ENCODE measurements around the gene RGS11. TPM values are rescaled to one million over a fixed set of nuclear protein-coding genes. Genes with fewer than 3 reads are reported as not detected.

RGS11 gene
- polyA plus RNA-seq, 1 donor from 2014 or later = 3.5 TPM

- Histone ChIP-seq H3K9me2 (ENCODE audit: insufficient read depth, low read length) (no peaks in the 10 kb centered on the region), H2AFZ (ENCODE audit: low read depth, low read length) (no peak overlapping the region), H3K9me3 (ENCODE audit: low read length) (no peaks in the 10 kb centered on the region), H3K27me3 (ENCODE audit: insufficient read depth, low read depth, low read length) (no peaks in the 10 kb centered on the region), H3K27ac (ENCODE audit: low read length) (no peak overlapping the region), H4K20me1 (ENCODE audit: insufficient read depth) (no peaks in the 10 kb centered on the region), H3K9ac (ENCODE audit: low read length) (no peak overlapping the region), H3K36me3 (ENCODE audit: insufficient read depth, low read length) (no peaks in the 10 kb centered on the region), H3K4me2 (ENCODE audit: low read length) (no peak overlapping the region), H3K79me2 (replicated peaks; ENCODE audit: insufficient read depth, low read length) (no peaks in the 10 kb centered on the region), H3K4me3 (ENCODE audit: low read length) (no peak overlapping the region), H3F3A (ENCODE audit: insufficient read depth, low read length, poor library complexity, severe bottlenecking) (no peaks in the 10 kb centered on the region)
- TF ChIP-seq CTCF (IDR thresholded peaks at IDR 0.05; ENCODE audit: poor library complexity, severe bottlenecking) (no peak), MXI1 (conservative IDR thresholded peaks at IDR 0.05; ENCODE audit: poor library complexity, severe bottlenecking) (no peak), RAD21 (conservative IDR thresholded peaks at IDR 0.05) (no peak), TAF1 (IDR thresholded peaks at IDR 0.05; ENCODE audit: low read depth) (no peak), EP300 (conservative IDR thresholded peaks at IDR 0.05; ENCODE audit: poor library complexity, severe bottlenecking) (no peak), SMC3 (conservative IDR thresholded peaks at IDR 0.05; ENCODE audit: poor library complexity) (no peak), POLR2AphosphoS5 (IDR thresholded peaks at IDR 0.05) (no peak), EZH2 (IDR thresholded peaks at IDR 0.05; ENCODE audit: borderline replicate concordance, insufficient read depth, low read length, poor library complexity, severe bottlenecking) (no peak)
- TF ChIP-seq, protein P1, sequence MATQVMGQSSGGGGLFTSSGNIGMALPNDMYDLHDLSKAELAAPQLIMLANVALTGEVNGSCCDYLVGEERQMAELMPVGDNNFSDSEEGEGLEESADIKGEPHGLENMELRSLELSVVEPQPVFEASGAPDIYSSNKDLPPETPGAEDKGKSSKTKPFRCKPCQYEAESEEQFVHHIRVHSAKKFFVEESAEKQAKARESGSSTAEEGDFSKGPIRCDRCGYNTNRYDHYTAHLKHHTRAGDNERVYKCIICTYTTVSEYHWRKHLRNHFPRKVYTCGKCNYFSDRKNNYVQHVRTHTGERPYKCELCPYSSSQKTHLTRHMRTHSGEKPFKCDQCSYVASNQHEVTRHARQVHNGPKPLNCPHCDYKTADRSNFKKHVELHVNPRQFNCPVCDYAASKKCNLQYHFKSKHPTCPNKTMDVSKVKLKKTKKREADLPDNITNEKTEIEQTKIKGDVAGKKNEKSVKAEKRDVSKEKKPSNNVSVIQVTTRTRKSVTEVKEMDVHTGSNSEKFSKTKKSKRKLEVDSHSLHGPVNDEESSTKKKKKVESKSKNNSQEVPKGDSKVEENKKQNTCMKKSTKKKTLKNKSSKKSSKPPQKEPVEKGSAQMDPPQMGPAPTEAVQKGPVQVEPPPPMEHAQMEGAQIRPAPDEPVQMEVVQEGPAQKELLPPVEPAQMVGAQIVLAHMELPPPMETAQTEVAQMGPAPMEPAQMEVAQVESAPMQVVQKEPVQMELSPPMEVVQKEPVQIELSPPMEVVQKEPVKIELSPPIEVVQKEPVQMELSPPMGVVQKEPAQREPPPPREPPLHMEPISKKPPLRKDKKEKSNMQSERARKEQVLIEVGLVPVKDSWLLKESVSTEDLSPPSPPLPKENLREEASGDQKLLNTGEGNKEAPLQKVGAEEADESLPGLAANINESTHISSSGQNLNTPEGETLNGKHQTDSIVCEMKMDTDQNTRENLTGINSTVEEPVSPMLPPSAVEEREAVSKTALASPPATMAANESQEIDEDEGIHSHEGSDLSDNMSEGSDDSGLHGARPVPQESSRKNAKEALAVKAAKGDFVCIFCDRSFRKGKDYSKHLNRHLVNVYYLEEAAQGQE (IDR thresholded peaks at IDR 0.05; ENCODE audit: borderline replicate concordance) = no peak
Measured at GRCh38 chr16:305916-306626, 30.3 kb upstream of the RGS11 start.

GRCh38 chr16:303760-304505, 28.2 kb upstream of the RGS11 start:
- Histone ChIP-seq H3K36me3 (ENCODE audit: insufficient read depth, low read length) (no peaks in the 10 kb centered on the region), H3F3A (ENCODE audit: insufficient read depth, low read length, poor library complexity, severe bottlenecking) (no peaks in the 10 kb centered on the region), H4K20me1 (ENCODE audit: insufficient read depth) (no peaks in the 10 kb centered on the region), H3K4me2 (ENCODE audit: low read length) (no peak overlapping the region), H2AFZ (ENCODE audit: low read depth, low read length) (no peak overlapping the region), H3K79me2 (replicated peaks; ENCODE audit: insufficient read depth, low read length) (no peaks in the 10 kb centered on the region), H3K9me3 (ENCODE audit: low read length) (no peaks in the 10 kb centered on the region), H3K27ac (ENCODE audit: low read length) (no peak overlapping the region), H3K4me3 (ENCODE audit: low read length) (no peak overlapping the region), H3K9ac (ENCODE audit: low read length) (no peak overlapping the region), H3K27me3 (ENCODE audit: insufficient read depth, low read depth, low read length) (no peaks in the 10 kb centered on the region), H3K9me2 (ENCODE audit: insufficient read depth, low read length) (no peaks in the 10 kb centered on the region)
- TF ChIP-seq SMC3 (conservative IDR thresholded peaks at IDR 0.05; ENCODE audit: poor library complexity) = no peak

All from neural cell (in vitro differentiated cells).